NT2/D1 (cell line): Measurements from ENCODE around the gene LRRC27.

ENCODE experiments used
- SUZ12 ChIP-seq: IDR thresholded peaks from 2 replicates; pipeline ENCODE4 v1.6.1; 2011; ENCODE audit not compliant: insufficient read length, insufficient read depth; ENCODE audit errors: extremely low read depth
- YY1 ChIP-seq: IDR thresholded peaks from 2 replicates; pipeline ENCODE4 v1.6.1; 2011; ENCODE audit not compliant: insufficient read length, insufficient read depth

- TF ChIP-seq YY1 (no peak), SUZ12 (no peak)
These were observed 23.2 kb upstream of the LRRC27 start for GRCh38 chr10:132308587-132309470.
